HCT116 (cell line): ENCODE data around the gene GABARAPL1. TPM values are rescaled to one million over a fixed set of nuclear protein-coding genes. Genes with fewer than 3 reads are reported as not detected.

Experiments
- ATAC-seq: fragments of 200-7000 bp; cut with Tn5 transposase; 2 replicates; pipeline ENCODE4 v1.9.1; 2020; ENCODE audit warnings: mild to moderate bottlenecking, moderate library complexity
- BruUV-seq: library from RNA; stranded (reverse); fragments of 400-500 nt; replicated peaks from 2 replicates; lab custom pipeline; 2021; lab: Mats Ljungman, UMichigan
- CTCF ChIA-PET: fragments of 300-600 bp; sonication (Branson Sonifier 250); formaldehyde crosslinking; loops from one replicate; lab custom pipeline; 2021; ENCODE audit warnings: antibody characterized with exemption; lab: Charles Lee
- POLR2A ChIA-PET: fragments of 300-600, 350-600 bp; sonication (Branson Sonifier 250); formaldehyde crosslinking; loops from one replicate; lab custom pipeline; 2021; ENCODE audit warnings: antibody characterized with exemption; lab: Charles Lee
- RAD21 ChIA-PET, 2 experiments: fragments of 300-600 bp; sonication (Branson Sonifier 250); formaldehyde crosslinking; loops; one replicate each; lab custom pipeline; 2023; ENCODE audit warnings: low total read pairs in 2 of 2; ENCODE audit not compliant: uncharacterized antibody in 2 of 2, unreplicated experiment in 2 of 2, low non-redundant PET in 1 of 2; lab: Charles Lee
- DNase-seq: peaks from one replicate; pipeline ENCODE4 v3.0.0-alpha.2; 2010; ENCODE audit warnings: low read depth, low spot score
- H2AFZ ChIP-seq: fragments of 200-600 bp; shearing (Covaris generic), sonication (generic); 2 replicates; pipeline ENCODE4 v1.6.1; 2017; ENCODE audit warnings: low read depth, mixed run types, mixed read lengths, antibody characterized with exemption, low read length; ENCODE audit not compliant: poor library complexity, severe bottlenecking
- H3K27ac ChIP-seq: 2 replicates; pipeline ENCODE4 v1.5.1; 2012; ENCODE audit warnings: low read depth, low read length
- H3K27me3 ChIP-seq: fragments of 200-600 bp; sonication (generic); 2 replicates; pipeline ENCODE4 v1.6.1; 2016; ENCODE audit warnings: mixed run types, low read length, mixed read lengths; ENCODE audit not compliant: insufficient read depth
- H3K36me3 ChIP-seq, 2 experiments: fragments of 200-500 bp in 1 of 2; fragments of 200-600 bp in 1 of 2; sonication (Bioruptor generic) in 1 of 2; sonication (generic) in 1 of 2; 2 replicates each; pipeline versions ENCODE4 v1.5.1 to v1.6.1; 2014 to 2016; ENCODE audit warnings: low read length in 2 of 2, inconsistent platforms in 1 of 2, mixed read lengths in 1 of 2, mixed run types in 1 of 2; ENCODE audit not compliant: insufficient read depth in 2 of 2, control insufficient read depth in 1 of 2
- H3K4me1 ChIP-seq, 2 experiments: fragments of 200-600 bp in 1 of 2; sonication (generic) in 1 of 2; 2 replicates each; pipeline versions ENCODE4 v1.5.1 to v1.6.1; 2012 to 2017; ENCODE audit warnings: low read length in 2 of 2, inconsistent platforms in 1 of 2, mild to moderate bottlenecking in 1 of 2, mixed read lengths in 1 of 2, mixed run types in 1 of 2, moderate library complexity in 1 of 2; ENCODE audit not compliant: insufficient read depth in 2 of 2, control insufficient read depth in 1 of 2
- H3K4me2 ChIP-seq: fragments of 200-600 bp; sonication (generic); 2 replicates; pipeline ENCODE4 v1.6.1; 2017; ENCODE audit warnings: mixed run types, low read length, mixed read lengths
- H3K4me3 ChIP-seq, 2 experiments: fragments of 200-600 bp in 1 of 2; sonication (generic) in 1 of 2; replicated peaks in 1 of 2; 2 replicates each; pipeline ENCODE4 v1.5.1; 2011 to 2016; ENCODE audit warnings: low read length in 2 of 2, control low read depth in 1 of 2, low read depth in 1 of 2, mild to moderate bottlenecking in 1 of 2, mixed read lengths in 1 of 2, mixed run types in 1 of 2
- H3K79me2 ChIP-seq: fragments of 200-600 bp; sonication (generic); 2 replicates; pipeline ENCODE4 v1.6.1; 2017; ENCODE audit warnings: mild to moderate bottlenecking, mixed run types, low read length, moderate library complexity, mixed read lengths; ENCODE audit not compliant: insufficient read depth
- H3K9ac ChIP-seq: fragments of 200-600 bp; sonication (generic); 2 replicates; pipeline ENCODE4 v1.6.1; 2016; ENCODE audit warnings: low read length, mixed read lengths
- H3K9me2 ChIP-seq: fragments of 200-600 bp; sonication (generic), shearing (Covaris generic); 2 replicates; pipeline ENCODE4 v1.6.1; 2017; ENCODE audit warnings: mixed run types, mild to moderate bottlenecking, moderate library complexity; ENCODE audit not compliant: insufficient read depth
- H3K9me3 ChIP-seq, 2 experiments: fragments of 200-500 bp in 1 of 2; fragments of 200-600 bp in 1 of 2; sonication (Bioruptor generic) in 1 of 2; sonication (generic) in 1 of 2; 2 replicates each; pipeline ENCODE4 v1.6.1; 2014 to 2017; ENCODE audit warnings: low read length in 2 of 2, mixed read lengths in 2 of 2, inconsistent platforms in 1 of 2, low read depth in 1 of 2, mild to moderate bottlenecking in 1 of 2, mixed run types in 1 of 2, moderate library complexity in 1 of 2; ENCODE audit not compliant: control insufficient read depth in 1 of 2, insufficient read depth in 1 of 2
- H4K20me1 ChIP-seq: fragments of 200-600 bp; sonication (generic), shearing (Covaris generic); 2 replicates; pipeline ENCODE4 v1.6.1; 2017; ENCODE audit warnings: mixed run types, mild to moderate bottlenecking, moderate library complexity; ENCODE audit not compliant: insufficient read depth
- ATF3 ChIP-seq: IDR thresholded peaks from 2 replicates; pipeline ENCODE4 v1.6.1; 2012
- CBX3 ChIP-seq: IDR thresholded peaks from 2 replicates; pipeline ENCODE4 v1.6.1; 2012; ENCODE audit warnings: low read depth
- CTCF ChIP-seq, 3 experiments: fragments of 200-600 bp in 1 of 3; sonication (generic) in 1 of 3; IDR thresholded peaks in 2 of 3; conservative IDR thresholded peaks in 1 of 3; 2 replicates each; pipeline ENCODE4 v1.5.1; 2012 to 2017; ENCODE audit warnings: low read depth in 2 of 3, low read length in 2 of 3, antibody characterized with exemption in 1 of 3, borderline replicate concordance in 1 of 3, control low read depth in 1 of 3, mild to moderate bottlenecking in 1 of 3, mixed read lengths in 1 of 3, mixed run types in 1 of 3, moderate library complexity in 1 of 3; ENCODE audit not compliant: insufficient read depth in 1 of 3
- EZH2 ChIP-seq: fragments of 200-600 bp; sonication (generic); IDR thresholded peaks from 2 replicates; pipeline ENCODE4 v1.6.1; 2017; ENCODE audit warnings: antibody characterized with exemption, mixed run types
- EZH2phosphoT487 ChIP-seq: fragments of 200-600 bp; IDR thresholded peaks from 2 replicates; pipeline ENCODE4 v1.6.1; 2018; ENCODE audit warnings: antibody characterized with exemption, borderline replicate concordance
- FOSL1 ChIP-seq: IDR thresholded peaks from 2 replicates; pipeline ENCODE4 v1.6.1; 2012; ENCODE audit warnings: low read depth
- JUND ChIP-seq: IDR thresholded peaks from 2 replicates; pipeline ENCODE4 v1.6.1; 2012
- POLR2A ChIP-seq: IDR thresholded peaks from 2 replicates; pipeline ENCODE4 v1.7.0; 2011; ENCODE audit warnings: borderline replicate concordance; ENCODE audit not compliant: insufficient read depth, insufficient read length; ENCODE audit errors: extremely low read depth
- POLR2AphosphoS5 ChIP-seq: IDR thresholded peaks from 2 replicates; pipeline ENCODE4 v1.6.1; 2011; ENCODE audit warnings: mild to moderate bottlenecking, low read depth, low read length, moderate library complexity
- RAD21 ChIP-seq: IDR thresholded peaks from 2 replicates; pipeline ENCODE4 v1.6.1; 2012; ENCODE audit warnings: low read depth, mild to moderate bottlenecking
- REST ChIP-seq: IDR thresholded peaks from 2 replicates; pipeline ENCODE4 v1.6.1; 2012; ENCODE audit warnings: low read depth
- SIN3A ChIP-seq: IDR thresholded peaks from 2 replicates; pipeline ENCODE4 v1.6.1; 2012; ENCODE audit warnings: low read depth
- SP1 ChIP-seq: IDR thresholded peaks from 2 replicates; pipeline ENCODE4 v1.6.1; 2012; ENCODE audit warnings: low read depth
- SRF ChIP-seq: IDR thresholded peaks from 2 replicates; pipeline ENCODE4 v1.6.1; 2012; ENCODE audit warnings: low read depth
- TCF7L2 ChIP-seq: IDR thresholded peaks from 2 replicates; pipeline ENCODE4 v1.7.0; 2011; ENCODE audit warnings: borderline replicate concordance, inconsistent platforms; ENCODE audit not compliant: insufficient read depth, insufficient read length; ENCODE audit errors: extremely low read depth
- ZBTB33 ChIP-seq: IDR thresholded peaks from 2 replicates; pipeline ENCODE4 v1.6.1; 2011; ENCODE audit warnings: mild to moderate bottlenecking, low read length, moderate library complexity; ENCODE audit not compliant: insufficient replicate concordance; ENCODE audit errors: extremely low read depth
- ZFX ChIP-seq: fragments of 450-650 bp; IDR thresholded peaks from 2 replicates; pipeline ENCODE4 v1.6.1; 2017
- ZNF274 ChIP-seq: fragments of 200-500 bp; sonication (Bioruptor generic); IDR thresholded peaks from 2 replicates; pipeline ENCODE4 v1.6.1; 2014; ENCODE audit warnings: mild to moderate bottlenecking, low read depth, low read length, inconsistent platforms
- intact Hi-C: fragments of 100-400 bp; cut with micrococcal nuclease; formaldehyde crosslinking; loops from 2 replicates; pipeline ENCODE4 v1.10.0; 2022
- total RNA-seq: library from RNA; stranded (reverse); gene quantifications from one replicate; pipeline ENCODE4 v1.2.1, GENCODE V29; 2021; ENCODE audit not compliant: unreplicated experiment

GABARAPL1 gene
- total RNA-seq, 1 experiment from 2014 or later = 35.5 TPM

GRCh38 chr12:10252201-10252600 lies 39.5 kb downstream of the GABARAPL1 start:
- Histone ChIP-seq H4K20me1 (no peaks in the 10 kb centered on the region), H3K4me1 (no peaks in the 10 kb centered on the region), H2AFZ (no peak overlapping the region), H3K4me3 (no peak overlapping the region), H3K9ac (no peak overlapping the region), H3K27ac (no peak overlapping the region), H3K79me2 (no peaks in the 10 kb centered on the region), H3K4me2 (no peak overlapping the region), H3K9me2 (no peaks in the 10 kb centered on the region), H3K9me3 (peaks cover 0 to 3% of the 10 kb centered on the region in 2 experiments; a peak in 2 of 4 replicates), H3K36me3 (no peaks in the 10 kb centered on the region), H3K27me3 (no peaks in the 10 kb centered on the region)
- ATAC-seq (no peak), DNase-seq (no peak)
- TF ChIP-seq ZNF274 = no peak
- TF ChIP-seq SP1 = no peak
- no peak for TF ChIP-seq TCF7L2
- TF ChIP-seq POLR2AphosphoS5 = no peak
- no peak for TF ChIP-seq ZBTB33
- no peak for TF ChIP-seq REST
- no peak for TF ChIP-seq CBX3
- TF ChIP-seq EZH2phosphoT487 = no peak
- no peak for TF ChIP-seq CTCF (IDR thresholded peaks at IDR 0.05 in 2 of 3, conservative IDR thresholded peaks at IDR 0.05 in 1 of 3; ENCODE audit: borderline replicate concordance in 1 of 3, insufficient read depth in 1 of 3, low read depth in 2 of 3, low read length in 2 of 3)
- TF ChIP-seq JUND = no peak
- TF ChIP-seq SRF = no peak
- TF ChIP-seq RAD21 = no peak
- no peak for TF ChIP-seq EZH2
- no peak for TF ChIP-seq ATF3
- TF ChIP-seq FOSL1 = no peak
- TF ChIP-seq POLR2A = no peak
- TF ChIP-seq ZFX = no peak
- no peak for TF ChIP-seq SIN3A
- intact Hi-C loops = no loop called here
- BruUV-seq = no TSS peak
- ChIA-PET RAD21 (no interaction called here), POLR2A (no interaction called here), CTCF (no interaction called here)
